Tibial artery (tissue), 4 donors: ENCODE measurements around the gene CRB2.

Source experiments
- DNase-seq, 2 donors: peaks; one replicate each; pipeline ENCODE4 v3.0.0-alpha.2; 2019
- H3K27ac ChIP-seq, 2 donors: fragments of 200-600 bp; sonication (generic) in 1 of 2; 1 replicate in 1 of 2; 2 replicates in 1 of 2; pipeline ENCODE4 v1.5.1; 2018 to 2019; ENCODE audit warnings: mild to moderate bottlenecking in 1 of 2
- H3K27me3 ChIP-seq, 2 donors: fragments of 200-600 bp; sonication (generic) in 1 of 2; one replicate each; pipeline versions ENCODE4 v1.5.1 to v1.6.0; 2016 to 2019
- H3K36me3 ChIP-seq, 3 donors: fragments of 200-600 bp; sonication (generic) in 2 of 3; one replicate each; pipeline ENCODE4 v1.5.1; 2016 to 2019; ENCODE audit warnings: mild to moderate bottlenecking in 2 of 3
- H3K4me1 ChIP-seq, 4 donors: fragments of 200-600 bp; sonication (generic) in 2 of 4; 1 replicate in 3 of 4; 2 replicates in 1 of 4; pipeline ENCODE4 v1.5.1; 2016 to 2019
- H3K4me3 ChIP-seq, 2 donors: fragments of 200-600 bp; sonication (generic) in 1 of 2; 1 replicate in 1 of 2; 2 replicates in 1 of 2; pipeline ENCODE4 v1.5.1; 2018 to 2019; ENCODE audit warnings: mild to moderate bottlenecking in 2 of 2
- H3K9me3 ChIP-seq, 3 donors: fragments of 200-600 bp; sonication (generic) in 1 of 3; one replicate each; pipeline ENCODE4 v1.5.1; 2016 to 2019
- CTCF ChIP-seq, 2 experiments: fragments of 200-600 bp in 1 of 2; fragments of 450-650 bp in 1 of 2; IDR thresholded peaks; one replicate each; pipeline ENCODE4 v1.5.1; 2017 to 2019; ENCODE audit warnings: antibody characterized with exemption in 2 of 2, mild to moderate bottlenecking in 1 of 2, moderate library complexity in 1 of 2
- intact Hi-C: fragments of 100-400 bp; cut with DNase I; formaldehyde crosslinking; loops from one replicate; pipeline ENCODE4 v1.15.0; 2023; ENCODE audit warnings: low total_unique reads

CRB2 gene

GRCh38 chr9:123402981-123403509, 47.0 kb downstream of the CRB2 start:
- Histone ChIP-seq H3K27me3 (no peaks in the 10 kb centered on the region), H3K36me3 (peaks cover 0 to 7% (median 0%) of the 10 kb centered on the region in 3 donors), H3K9me3 (no peaks in the 10 kb centered on the region), H3K4me3 (no peak overlapping the region), H3K27ac (no peak overlapping the region), H3K4me1 (peaks cover 0 to 18% (median 5%) of the 10 kb centered on the region in 4 donors)
- intact Hi-C loops, result loop anchor here (10.0 kb wide), 1 partner anchor 632 kb away; no protein-coding TSS in a partner anchor
- no peak for TF ChIP-seq CTCF (IDR thresholded peaks at IDR 0.05)
- no peak for DNase-seq

GRCh38 chr9:123406016-123406415, 50.0 kb downstream of the CRB2 start:
- Histone ChIP-seq H3K36me3 (peaks cover 0 to 7% (median 0%) of the 10 kb centered on the region in 3 donors), H3K4me1 (peaks cover 0 to 11% (median 3%) of the 10 kb centered on the region in 4 donors)
- intact Hi-C loops, result loop anchor here (10.0 kb wide), 1 partner anchor 629 kb away; no protein-coding TSS in a partner anchor

GRCh38 chr9:123406691-123407216, 50.8 kb downstream of the CRB2 start:
- intact Hi-C loops, result loop anchor here (10.0 kb wide), 1 partner anchor 628 kb away; no protein-coding TSS in a partner anchor
- H3K27ac ChIP-seq, result no peak overlapping the region
- DNase-seq, result no peak
- TF ChIP-seq CTCF (IDR thresholded peaks at IDR 0.05), result no peak
- peaks cover 0 to 11% (median 0%) of the 10 kb centered on the region in 3 donors for H3K36me3 ChIP-seq
- peaks cover 0 to 5% (median 2%) of the 10 kb centered on the region in 4 donors for H3K4me1 ChIP-seq
- no peaks in the 10 kb centered on the region for H3K9me3 ChIP-seq
- no peak overlapping the region for H3K4me3 ChIP-seq
- no peaks in the 10 kb centered on the region for H3K27me3 ChIP-seq

More at GRCh38 chr9:123406016-123406415, 50.0 kb downstream of the CRB2 start:
- H3K9me3 ChIP-seq, result no peaks in the 10 kb centered on the region
- DNase-seq, result no peak
- H3K27me3 ChIP-seq, result no peaks in the 10 kb centered on the region
- TF ChIP-seq CTCF (IDR thresholded peaks at IDR 0.05), result no peak
- no peak overlapping the region for H3K27ac ChIP-seq
- H3K4me3 ChIP-seq, result no peak overlapping the region

GRCh38 chr9:123407217-123407851, 51.3 kb downstream of the CRB2 start:
- peaks cover 0 to 1% (median 0%) of the 10 kb centered on the region in 4 donors for H3K4me1 ChIP-seq
- no peak overlapping the region for H3K27ac ChIP-seq
- no peaks in the 10 kb centered on the region for H3K9me3 ChIP-seq
- H3K27me3 ChIP-seq, result no peaks in the 10 kb centered on the region
- no peak for TF ChIP-seq CTCF (IDR thresholded peaks at IDR 0.05)
- DNase-seq, result no peak
- peaks cover 0 to 11% (median 0%) of the 10 kb centered on the region in 3 donors for H3K36me3 ChIP-seq
- H3K4me3 ChIP-seq, result no peak overlapping the region
- intact Hi-C loops, result loop anchor here (10.0 kb wide), 1 partner anchor 627 kb away; no protein-coding TSS in a partner anchor

- intact Hi-C loops, result loop anchor here (10.0 kb wide), 1 partner anchor 626 kb away; no protein-coding TSS in a partner anchor
- DNase-seq, result no peak
- Histone ChIP-seq H3K27ac (no peak overlapping the region), H3K9me3 (no peaks in the 10 kb centered on the region), H3K36me3 (peaks cover 0 to 4% (median 0%) of the 10 kb centered on the region in 3 donors), H3K27me3 (no peaks in the 10 kb centered on the region), H3K4me3 (no peak overlapping the region), H3K4me1 (no peaks in the 10 kb centered on the region)
- no peak for TF ChIP-seq CTCF (IDR thresholded peaks at IDR 0.05)
These were observed 52.6 kb downstream of the CRB2 start for GRCh38 chr9:123408313-123409262.
